Left renal pelvis (tissue), 4 donors: Measurements from ENCODE around the gene TUBA8. TPM values are rescaled to one million over a fixed set of nuclear protein-coding genes. Genes with fewer than 3 reads are reported as not detected.
A peak's percentile ranks its signal among the peaks of the same experiment; 100 is the strongest.

Source experiments
- DNase-seq, 4 donors: peaks; one replicate each; pipeline ENCODE4 v3.0.0-alpha.2; 2013; ENCODE audit warnings: low read depth in 4 of 4, low spot score in 3 of 4
- polyA plus RNA-seq, 4 donors: library from polyadenylated mRNA; unstranded; fragments of 120-200 nt; gene quantifications; one replicate each; pipeline ENCODE4 v1.2.1, GENCODE V29; 2013; ENCODE audit not compliant: insufficient read length in 4 of 4

Gene TUBA8
- polyA plus RNA-seq, 4 donors = 3.1 to 3.5 (median 3.2) TPM

DNA sequence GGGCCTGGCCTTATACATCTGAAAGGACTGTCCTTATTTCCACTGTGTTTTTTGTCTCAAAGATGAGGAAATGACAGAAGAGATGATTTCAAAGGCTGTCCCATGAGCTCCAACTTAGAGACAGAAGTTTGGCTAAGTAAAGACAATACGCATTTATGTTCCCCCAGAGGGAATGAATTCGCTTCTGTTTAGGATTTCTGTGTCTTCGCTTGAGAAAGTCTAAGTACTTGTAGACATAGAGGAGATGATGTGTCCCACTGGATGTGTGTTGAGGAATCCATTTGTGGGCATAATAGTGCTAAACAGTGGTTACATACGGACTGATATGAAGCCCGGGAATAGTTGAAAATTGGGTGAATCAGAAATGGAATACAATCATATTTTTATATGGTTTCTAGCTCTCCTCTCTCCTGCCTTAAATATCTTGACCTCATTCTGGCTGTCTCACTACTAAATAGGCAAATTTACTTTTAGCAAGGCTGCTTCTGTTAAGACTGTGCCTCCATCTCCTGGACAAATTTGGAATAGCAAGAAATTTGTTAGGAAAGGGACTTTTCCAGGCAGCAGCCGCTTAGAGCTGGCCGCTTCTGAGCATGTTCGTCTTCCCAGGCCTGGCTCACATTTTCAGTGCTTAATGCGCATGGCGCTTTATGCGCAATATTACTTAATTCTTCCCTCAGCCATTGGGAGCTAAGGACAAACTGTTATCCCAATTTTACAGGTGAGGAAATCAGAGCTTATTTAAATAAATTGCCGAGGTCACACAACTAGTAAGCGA, 34.7 kb upstream of the TUBA8 start:
- peak; percentile 74 to 86 (median 81) for DNase-seq

DNA sequence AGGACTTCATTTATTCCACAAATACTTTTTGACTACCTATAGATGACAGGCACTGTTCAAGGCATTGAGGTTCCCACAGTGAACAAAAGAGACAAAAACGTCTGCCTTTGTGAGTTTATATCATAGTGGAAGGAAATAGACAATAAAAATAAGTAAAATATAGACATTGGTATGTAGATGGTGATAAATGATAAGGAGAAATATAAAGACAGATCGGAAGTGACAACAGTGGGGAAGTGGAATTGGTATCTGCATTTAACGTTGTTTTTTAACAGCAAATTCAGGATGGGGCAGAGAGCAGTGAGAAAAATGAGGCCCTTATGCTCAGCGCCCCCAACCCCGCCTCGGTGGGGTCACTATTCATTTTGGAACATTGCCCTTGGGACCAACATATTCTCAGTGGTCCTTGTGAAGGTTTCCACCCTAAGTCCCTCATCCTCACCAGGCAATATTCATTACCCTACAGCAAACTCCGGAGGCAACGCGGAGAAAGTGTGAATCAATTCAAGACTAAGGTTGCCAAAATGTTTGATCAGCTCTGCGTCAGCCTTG, 33.4 kb upstream of the TUBA8 start:
- no peak for DNase-seq

DNA sequence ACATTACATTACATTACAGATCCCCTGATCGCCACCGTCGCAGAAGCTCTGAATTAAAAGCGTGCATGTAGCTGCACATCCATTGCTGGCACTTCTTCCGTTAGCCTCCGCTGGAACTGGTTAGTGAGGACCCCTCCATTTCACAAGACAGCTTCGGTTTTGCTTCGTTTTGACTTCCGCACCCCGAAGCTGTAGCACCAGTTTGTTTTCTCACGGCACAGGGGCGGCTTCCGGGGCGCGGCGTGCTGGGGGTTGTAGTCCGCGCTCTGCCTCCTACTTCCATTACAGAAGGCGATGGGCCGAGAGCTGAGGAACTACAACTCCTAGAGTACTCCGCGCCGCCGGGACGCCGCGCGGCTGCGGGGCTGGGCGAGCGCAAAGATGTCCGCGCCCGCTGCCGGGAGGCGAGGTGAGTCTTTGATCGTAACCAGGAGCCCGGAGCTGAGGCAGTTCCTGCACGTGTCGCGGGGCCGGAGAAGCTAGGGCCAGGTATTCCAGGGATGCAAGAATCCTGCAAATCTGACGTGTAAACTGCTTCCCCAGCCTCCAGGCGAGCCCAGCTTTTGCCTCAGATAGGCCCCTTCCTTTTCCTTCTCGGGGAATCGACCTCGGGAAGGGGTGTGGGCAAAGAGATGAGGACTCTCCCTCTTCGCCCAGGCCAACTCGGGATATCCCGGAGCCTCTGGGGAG, 32.8 kb upstream of the TUBA8 start, which contains the start of gene PEX26:
TSS of gene PEX26 (plus strand) at position 352 of the 690 bp plus-strand sequence. CDS start 387 bp downstream, outside the sequence.
- DNase-seq = peak; percentile 75 to 88 (median 80)

GRCh38 chr22:18078329-18079041, 32.1 kb upstream of the TUBA8 start:
- DNase-seq = no peak

DNA sequence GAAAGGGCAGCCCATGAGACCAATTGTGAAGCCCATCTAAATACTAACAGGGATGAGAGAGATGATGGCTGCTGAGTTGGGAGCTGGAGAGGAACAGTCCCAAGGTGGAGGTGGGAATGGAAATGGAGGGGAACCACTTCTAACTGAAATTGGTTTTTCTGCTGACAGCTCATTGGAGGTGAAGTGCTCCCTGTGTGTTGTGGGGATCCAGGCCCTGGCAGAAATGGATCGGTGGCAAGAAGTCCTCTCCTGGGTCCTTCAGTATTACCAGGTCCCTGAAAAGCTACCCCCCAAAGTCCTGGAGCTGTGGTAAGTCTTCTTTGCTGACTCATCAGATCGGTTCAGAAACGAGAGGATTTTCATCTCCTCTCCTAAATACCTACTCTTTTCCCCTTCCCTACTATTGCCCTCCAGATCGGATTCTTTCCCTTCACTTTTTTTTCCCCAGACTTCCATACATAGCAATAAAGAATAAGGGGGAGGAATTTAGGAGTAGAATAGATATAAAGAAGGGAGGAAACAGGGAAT, 30.8 kb upstream of the TUBA8 start:
- no peak for DNase-seq

DNA sequence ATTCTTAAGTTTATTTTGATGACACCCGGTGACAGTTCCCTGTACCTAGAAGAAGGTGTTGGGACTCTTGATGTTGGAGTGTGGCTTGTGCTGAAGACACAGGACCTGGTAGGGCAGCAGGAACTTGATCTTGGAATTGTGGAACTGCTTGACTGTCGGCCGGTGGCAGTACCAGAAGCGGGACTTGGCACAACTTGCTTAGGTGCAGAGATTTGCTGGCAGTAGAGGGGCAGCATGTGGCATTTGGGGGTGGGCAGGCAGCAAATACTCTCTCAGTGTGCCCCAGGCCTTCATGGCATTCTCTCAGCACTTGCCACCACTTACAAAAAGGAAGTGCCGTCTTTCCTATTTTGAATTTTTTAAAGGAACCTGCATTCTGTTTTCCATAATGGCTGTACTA, 29.2 kb upstream of the TUBA8 start:
- DNase-seq = no peak

DNA sequence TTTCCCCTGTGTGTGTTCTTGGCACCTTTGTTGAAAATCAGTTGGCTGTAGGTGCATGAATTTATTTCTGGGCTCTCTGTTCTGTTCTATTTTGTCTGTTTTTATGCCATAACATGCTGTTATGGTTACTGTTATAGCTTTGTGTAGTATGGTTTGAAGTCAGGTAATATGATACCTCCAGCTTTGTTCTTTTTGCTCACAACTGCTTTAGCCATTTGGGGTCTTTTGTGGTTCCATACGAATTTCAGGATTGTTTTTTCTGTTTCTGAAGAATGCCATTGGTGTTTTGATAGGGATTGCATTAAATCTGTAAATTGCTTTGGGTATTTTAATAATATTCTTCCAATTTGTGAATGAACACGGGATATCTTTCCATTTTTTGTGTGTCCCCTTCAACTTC, 28.1 kb upstream of the TUBA8 start:
- no peak for DNase-seq

GRCh38 chr22:18083406-18083805, 27.2 kb upstream of the TUBA8 start:
- DNase-seq = no peak

GRCh38 chr22:18085188-18085587, 25.4 kb upstream of the TUBA8 start:
- DNase-seq = no peak

DNA sequence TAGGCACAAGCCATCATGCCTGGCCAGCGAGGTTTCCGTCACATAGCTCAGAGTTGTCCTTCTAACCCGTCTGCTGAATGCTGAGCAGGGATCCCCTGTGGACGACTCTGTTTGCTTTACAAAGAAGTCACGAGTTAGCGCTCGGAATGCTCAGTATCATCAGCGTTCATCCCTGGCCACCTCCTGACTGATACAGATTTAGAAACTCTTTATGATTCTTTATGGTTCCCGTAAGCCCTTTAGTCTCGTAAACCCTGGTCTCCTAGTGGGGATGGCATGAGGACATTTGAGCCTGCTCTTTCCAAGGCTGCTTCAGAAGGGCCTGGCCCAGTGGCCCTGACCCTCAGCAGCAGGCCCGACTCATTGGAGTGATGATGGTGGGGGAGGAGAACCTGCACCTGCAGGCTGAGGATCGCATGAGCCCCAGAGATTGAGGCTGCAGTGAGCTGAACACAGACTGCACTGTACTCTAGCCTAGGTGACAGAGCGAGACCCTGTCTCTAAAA, 23.2 kb upstream of the TUBA8 start:
- DNase-seq = no peak

DNA sequence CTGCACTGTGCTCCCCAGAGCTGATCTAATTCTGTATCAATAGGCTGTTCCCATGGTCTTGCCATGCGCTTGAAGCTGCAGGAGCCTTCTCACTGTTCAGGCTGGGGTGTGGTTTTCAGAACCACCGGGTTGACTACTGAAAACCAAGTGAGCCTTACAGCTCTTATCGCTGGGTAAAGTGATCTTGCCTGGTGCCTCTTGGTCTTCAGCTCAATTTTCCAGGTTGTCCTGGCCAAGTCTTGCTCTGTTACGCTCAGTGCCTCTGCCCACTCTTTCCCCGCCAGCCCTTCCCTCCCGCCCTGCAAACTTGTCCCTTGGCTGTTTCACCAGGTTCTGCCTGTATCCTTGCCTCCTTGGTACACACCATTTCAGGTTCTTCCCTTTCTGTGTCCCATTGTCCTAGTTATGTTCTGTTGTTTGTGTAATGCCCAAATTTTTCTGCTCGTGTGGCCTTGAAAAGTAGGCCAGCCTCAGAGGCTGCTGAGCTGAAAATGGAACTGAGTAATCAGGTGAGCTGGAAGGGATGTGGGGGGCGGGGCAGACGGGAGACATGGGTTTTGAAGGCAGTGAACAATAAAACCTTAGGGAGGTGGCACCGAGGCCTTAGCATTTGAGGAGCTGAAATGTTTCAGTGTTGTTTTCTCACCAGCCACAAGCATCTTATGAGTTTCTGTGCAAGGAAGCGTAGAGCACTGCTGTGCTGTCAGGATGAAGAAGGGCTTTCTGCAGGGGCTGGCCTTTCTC, 21.6 kb upstream of the TUBA8 start:
- no peak for DNase-seq

- no peak for DNase-seq
Measured at GRCh38 chr22:18090286-18090685, 20.3 kb upstream of the TUBA8 start.

DNA sequence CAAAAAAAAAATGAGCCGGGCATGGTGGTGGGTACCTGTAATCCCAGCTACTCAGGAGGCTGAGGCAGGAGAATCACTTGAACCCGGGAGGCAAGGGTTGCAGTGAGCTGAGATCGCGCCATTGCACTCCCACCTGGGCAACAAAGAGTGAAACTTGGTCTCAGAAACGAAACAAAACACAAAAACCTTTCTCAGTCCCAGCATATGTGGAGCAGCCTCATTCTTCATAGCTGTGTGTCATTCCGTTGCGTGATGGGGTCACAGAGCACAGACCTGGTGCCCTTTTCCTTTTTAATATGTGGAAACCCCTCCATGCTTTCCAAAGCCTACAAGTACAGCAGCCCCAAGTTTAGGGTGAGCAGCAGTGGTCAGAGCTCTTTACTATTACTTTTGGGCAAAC, 19.1 kb upstream of the TUBA8 start:
- DNase-seq = no peak

- DNase-seq = peak in 1 of 4 donors; percentile 27
Measured at GRCh38 chr22:18091916-18092526, 18.6 kb upstream of the TUBA8 start.

DNA sequence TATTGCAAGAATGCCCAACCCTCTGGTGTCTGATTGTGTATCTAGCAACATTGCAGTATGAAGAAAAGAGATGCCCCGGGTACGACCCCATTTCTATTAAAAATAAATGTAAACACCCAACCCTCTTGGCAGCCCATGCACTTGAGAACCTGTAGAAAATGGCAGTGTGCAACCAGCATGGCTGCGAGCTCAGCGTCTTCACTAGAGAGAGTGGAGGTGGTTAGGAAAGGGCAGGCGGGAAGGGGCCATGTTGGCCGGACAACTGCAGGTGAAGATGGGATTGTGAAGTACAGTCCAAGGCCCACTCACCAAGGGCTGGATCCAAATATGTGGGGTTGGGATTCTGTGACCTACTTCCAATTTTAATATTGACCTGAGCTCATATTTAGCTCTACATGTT, 16.9 kb upstream of the TUBA8 start:
- no peak for DNase-seq

DNA sequence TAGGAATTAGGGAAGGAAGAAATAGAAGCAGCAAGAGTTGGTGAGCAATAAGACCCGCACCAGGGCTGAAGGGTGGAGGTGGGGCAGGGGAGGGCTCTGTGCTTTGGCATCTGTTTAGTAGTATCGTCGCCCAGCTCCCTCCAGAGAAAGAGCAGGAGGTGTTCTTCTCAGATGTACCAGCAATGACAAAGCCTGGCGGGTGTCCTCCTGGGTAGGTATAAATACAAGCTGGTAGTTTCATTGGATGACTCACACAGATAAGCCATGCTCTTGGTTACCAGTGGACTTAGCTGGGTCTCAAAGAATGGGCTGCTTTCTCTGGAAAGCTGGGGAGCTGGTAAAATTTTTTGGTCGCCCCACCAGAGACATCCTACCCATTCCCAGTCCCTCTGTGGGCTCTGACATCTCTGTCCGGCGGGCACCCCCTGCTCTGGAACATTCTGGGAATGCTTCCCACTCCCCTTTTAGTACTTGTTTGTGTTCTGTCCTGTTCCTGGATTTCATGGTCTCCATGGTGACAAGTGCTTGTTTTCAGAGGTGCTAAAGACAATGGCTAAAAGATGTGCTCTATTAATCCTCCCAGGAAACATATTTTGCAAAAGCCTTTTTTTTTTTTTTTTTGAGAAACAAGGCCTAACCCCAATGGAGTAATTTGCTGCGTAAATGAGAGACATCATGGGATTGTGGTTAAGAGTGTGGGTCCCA, 15.4 kb upstream of the TUBA8 start:
- no peak for DNase-seq

DNA sequence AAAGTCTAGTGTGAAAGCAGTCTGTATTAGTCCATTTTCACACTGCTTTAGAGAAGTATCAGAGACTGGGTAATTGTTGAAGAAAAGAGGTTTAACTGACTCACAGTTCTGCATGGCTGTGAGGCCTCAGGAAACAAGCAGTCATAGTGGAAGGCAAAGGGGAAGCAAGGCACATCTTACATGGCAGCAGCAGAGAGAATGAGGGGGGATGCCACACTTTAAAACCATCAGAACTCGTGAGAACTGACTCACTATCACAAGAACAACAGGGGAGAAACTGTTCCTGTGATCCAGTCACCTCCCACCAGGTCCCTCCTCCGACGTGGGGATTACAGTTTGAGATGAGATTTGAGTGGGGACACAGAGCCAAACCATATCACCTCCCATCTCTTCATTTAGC, 13.8 kb upstream of the TUBA8 start:
- DNase-seq = no peak

GRCh38 chr22:18100781-18101180, 9.8 kb upstream of the TUBA8 start:
- DNase-seq = no peak

DNA sequence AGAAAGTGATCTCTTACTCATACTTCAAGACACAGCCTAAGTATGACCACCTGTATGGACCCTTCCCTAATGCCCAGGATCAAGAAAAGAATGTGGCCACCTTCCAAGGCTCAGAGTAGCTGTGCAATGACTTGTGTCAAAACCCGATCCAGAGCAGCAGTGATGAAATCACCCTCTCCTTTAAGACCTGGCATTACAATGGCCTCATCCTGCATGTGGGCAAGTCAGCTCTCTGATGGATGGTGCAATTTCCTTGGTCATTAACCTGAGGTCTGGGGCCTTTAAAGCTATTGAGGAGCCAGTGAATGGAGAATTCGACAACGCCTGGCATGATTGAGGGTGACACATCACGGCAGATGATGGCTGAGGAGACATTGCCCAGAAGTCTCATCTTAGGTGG, 9.1 kb upstream of the TUBA8 start:
- DNase-seq = no peak
